Astrocyte (in vitro differentiated cells and primary cell): ENCODE data around the gene RPRML.
"Not testable (repeated sequence)": the region's sequence is repeated elsewhere in the genome, so short reads cannot be mapped to it uniquely, and the experiment has no call there.

Source experiments
- CTCF ChIP-seq: IDR thresholded peaks from 2 replicates; pipeline ENCODE4 v1.5.1; 2011; ENCODE audit warnings: low read depth, mild to moderate bottlenecking, inconsistent platforms, low read length, moderate library complexity; ENCODE audit not compliant: insufficient read depth
- EZH2 ChIP-seq: IDR thresholded peaks from 2 replicates; pipeline ENCODE4 v1.6.1; 2012; ENCODE audit warnings: mild to moderate bottlenecking, low read length, inconsistent platforms; ENCODE audit not compliant: insufficient read depth

- not testable (repeated sequence) for TF ChIP-seq CTCF, EZH2
Measured at GRCh38 chr17:46953191-46953590, 25.9 kb downstream of the RPRML start.
